ENCODE measurements around the gene DENND1B. TPM values are rescaled to one million over a fixed set of nuclear protein-coding genes. Genes with fewer than 3 reads are reported as not detected.

DENND1B gene
- total and polyA plus RNA-seq, 12 donors = 1.7 to 14.3 (median 6.5) TPM

DNA sequence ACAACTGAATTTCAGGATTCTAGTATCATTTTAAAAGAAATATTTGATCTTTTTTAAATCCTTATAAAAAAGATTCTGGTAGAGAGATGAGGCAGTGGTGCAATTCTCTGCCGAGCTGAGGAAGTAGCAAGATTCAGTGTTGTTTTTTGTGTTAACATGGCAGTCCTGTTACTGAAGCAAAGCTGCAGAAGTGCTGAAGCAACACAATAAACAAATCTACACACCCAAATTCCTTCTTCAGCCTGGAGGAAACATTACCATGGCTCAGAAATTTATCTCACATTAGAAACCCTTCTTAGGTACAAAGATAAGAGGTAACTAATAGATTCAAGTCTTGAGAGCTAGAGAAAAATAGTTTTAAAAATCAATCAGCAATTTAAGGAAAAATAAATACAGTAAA, 216.0 kb downstream of the DENND1B start:
- WGBS, 4 donors = 64 to 76% (median 68%) methylated on average over 1 of the region's 1 CpG

DNA sequence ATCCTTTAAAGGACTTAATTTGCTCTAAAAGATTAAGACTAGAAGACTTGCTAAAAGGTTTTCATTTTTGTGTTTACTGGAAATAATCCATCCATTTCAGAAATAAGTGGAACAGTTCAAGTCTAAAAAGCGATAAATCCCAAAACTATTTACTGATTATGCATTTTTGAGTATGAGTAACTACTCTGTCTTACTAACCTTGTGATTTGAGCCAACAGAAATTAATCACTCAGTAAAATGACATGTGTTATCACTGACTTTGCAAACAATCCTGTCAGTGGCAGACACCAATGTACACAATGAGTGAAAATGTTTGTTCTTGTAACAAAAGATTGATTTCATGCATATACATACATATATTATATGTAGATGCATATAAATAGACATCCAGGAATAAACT, 218.0 kb downstream of the DENND1B start:
- intact Hi-C loops (cut with DNase I) = no loop called here
- Histone ChIP-seq H3K36me3 (replicated peaks in 1 of 2) (no peaks in the 10 kb centered on the region), H3K27me3 (no peaks in the 10 kb centered on the region), H3K4me1 (replicated peaks in 1 of 2) (peaks cover 0 to 15% of the 10 kb centered on the region in 2 donors), H3K4me3 (no peak overlapping the region), H3K27ac (no peak overlapping the region), H3K9me3 (replicated peaks in 1 of 3) (no peaks in the 10 kb centered on the region)
- no peak for TF ChIP-seq POLR2A (IDR thresholded peaks at IDR 0.05)
- TF ChIP-seq, protein P1, sequence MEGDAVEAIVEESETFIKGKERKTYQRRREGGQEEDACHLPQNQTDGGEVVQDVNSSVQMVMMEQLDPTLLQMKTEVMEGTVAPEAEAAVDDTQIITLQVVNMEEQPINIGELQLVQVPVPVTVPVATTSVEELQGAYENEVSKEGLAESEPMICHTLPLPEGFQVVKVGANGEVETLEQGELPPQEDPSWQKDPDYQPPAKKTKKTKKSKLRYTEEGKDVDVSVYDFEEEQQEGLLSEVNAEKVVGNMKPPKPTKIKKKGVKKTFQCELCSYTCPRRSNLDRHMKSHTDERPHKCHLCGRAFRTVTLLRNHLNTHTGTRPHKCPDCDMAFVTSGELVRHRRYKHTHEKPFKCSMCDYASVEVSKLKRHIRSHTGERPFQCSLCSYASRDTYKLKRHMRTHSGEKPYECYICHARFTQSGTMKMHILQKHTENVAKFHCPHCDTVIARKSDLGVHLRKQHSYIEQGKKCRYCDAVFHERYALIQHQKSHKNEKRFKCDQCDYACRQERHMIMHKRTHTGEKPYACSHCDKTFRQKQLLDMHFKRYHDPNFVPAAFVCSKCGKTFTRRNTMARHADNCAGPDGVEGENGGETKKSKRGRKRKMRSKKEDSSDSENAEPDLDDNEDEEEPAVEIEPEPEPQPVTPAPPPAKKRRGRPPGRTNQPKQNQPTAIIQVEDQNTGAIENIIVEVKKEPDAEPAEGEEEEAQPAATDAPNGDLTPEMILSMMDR (IDR thresholded peaks at IDR 0.05) = no peak
- 20 to 41% (median 29%) methylated on average over 1 of the region's 1 CpG for WGBS, 4 donors
- DNase-seq = no peak

More for the DNA sequence above, 216.0 kb downstream of the DENND1B start:
- no peaks in the 10 kb centered on the region for H3K9me3 ChIP-seq (replicated peaks in 1 of 3)
- no peak overlapping the region for H3K4me3 ChIP-seq
- no peaks in the 10 kb centered on the region for H3K27me3 ChIP-seq
- TF ChIP-seq POLR2A (IDR thresholded peaks at IDR 0.05) = no peak
- TF ChIP-seq, protein P1 (IDR thresholded peaks at IDR 0.05) = no peak
- no peaks in the 10 kb centered on the region for H3K36me3 ChIP-seq (replicated peaks in 1 of 2)
- no peak for DNase-seq
- peaks cover 0 to 15% of the 10 kb centered on the region in 2 donors for H3K4me1 ChIP-seq (replicated peaks in 1 of 2)
- intact Hi-C loops (cut with DNase I) = no loop called here
- H3K27ac ChIP-seq = no peak overlapping the region

DNA sequence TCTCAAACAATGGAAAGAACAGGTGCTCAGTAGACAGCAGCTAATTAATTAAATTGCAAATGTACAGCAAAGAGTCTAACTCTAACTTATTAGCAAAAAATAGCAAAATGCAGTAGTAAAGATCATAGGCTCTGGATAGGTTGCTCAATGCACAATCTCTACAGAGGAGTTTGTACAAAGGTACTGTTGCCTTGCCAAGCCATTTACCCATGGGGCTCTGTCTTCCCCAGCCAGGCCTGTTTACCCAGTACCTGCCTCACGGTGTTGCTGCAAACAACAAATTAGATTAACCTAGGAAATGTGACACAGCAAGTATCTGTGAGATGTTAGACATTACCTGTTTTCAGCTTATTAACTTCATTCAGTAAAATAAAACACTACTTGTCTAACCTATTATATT, 222.0 kb downstream of the DENND1B start:
- H3K27me3 ChIP-seq = no peaks in the 10 kb centered on the region
- 0 to 50% (median 0%) methylated on average over 1 of the region's 1 CpG for WGBS, 4 donors
- H3K4me1 ChIP-seq (replicated peaks in 1 of 2) = peaks cover 0 to 15% of the 10 kb centered on the region in 2 donors
- no peak overlapping the region for H3K27ac ChIP-seq
- TF ChIP-seq POLR2A (IDR thresholded peaks at IDR 0.05) = no peak
- TF ChIP-seq, protein P1 (IDR thresholded peaks at IDR 0.05) = no peak
- no peak overlapping the region for H3K4me3 ChIP-seq
- DNase-seq = no peak
- H3K36me3 ChIP-seq (replicated peaks in 1 of 2) = no peaks in the 10 kb centered on the region
- no peaks in the 10 kb centered on the region for H3K9me3 ChIP-seq (replicated peaks in 1 of 3)
- intact Hi-C loops (cut with DNase I) = no loop called here

DNA sequence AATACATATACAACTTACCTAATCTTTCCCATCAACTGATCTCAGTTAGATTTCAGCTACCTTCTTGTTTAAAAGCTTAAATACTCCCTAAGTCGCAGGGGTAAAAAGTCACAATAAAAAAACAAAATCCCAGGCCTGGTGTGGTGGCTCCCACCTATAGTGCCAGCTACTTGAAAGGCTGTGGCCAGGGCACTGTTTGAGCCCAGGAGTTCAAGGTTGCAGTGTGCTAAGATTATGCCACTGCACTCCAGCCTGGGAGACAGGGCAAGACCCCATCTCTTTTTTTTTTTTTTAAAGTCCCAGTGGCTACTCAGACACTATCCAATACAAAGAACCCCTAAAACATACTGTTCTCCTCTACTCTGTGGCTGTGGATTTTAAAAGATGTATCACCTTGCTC, 228.3 kb downstream of the DENND1B start:
- Histone ChIP-seq H3K4me1 (replicated peaks in 1 of 2) (no peaks in the 10 kb centered on the region), H3K36me3 (replicated peaks in 1 of 2) (no peaks in the 10 kb centered on the region), H3K9me3 (replicated peaks in 1 of 3) (no peaks in the 10 kb centered on the region), H3K4me3 (no peak overlapping the region), H3K27me3 (no peaks in the 10 kb centered on the region), H3K27ac (no peak overlapping the region)
- intact Hi-C loops (cut with DNase I) = no loop called here
- DNase-seq = no peak
- 95 to 100% (median 99%) methylated on average over 1 of the region's 1 CpG for WGBS, 4 donors
- TF ChIP-seq POLR2A (IDR thresholded peaks at IDR 0.05) = no peak
- TF ChIP-seq, protein P1 (IDR thresholded peaks at IDR 0.05) = no peak
